ENCODE results near the gene CREB5.
"Not testable (repeated sequence)": the region's sequence is repeated elsewhere in the genome, so short reads cannot be mapped to it uniquely, and the experiment has no call there.

The CREB5 gene

GRCh38 chr7:28587211-28587610 is 174.9 kb downstream of the CREB5 start:
- FAIRE-seq: no peak

- no peak for FAIRE-seq
Observed at GRCh38 chr7:28588602-28589001, 176.3 kb downstream of the CREB5 start.

GRCh38 chr7:28591041-28591674 is 178.8 kb downstream of the CREB5 start:
- no peak for FAIRE-seq

- FAIRE-seq: no peak
Observed at GRCh38 chr7:28591725-28592349, 179.5 kb downstream of the CREB5 start.

GRCh38 chr7:28592861-28593260 is 180.5 kb downstream of the CREB5 start:
- no peak for FAIRE-seq

- FAIRE-seq: no peak
Observed at GRCh38 chr7:28595076-28595475, 182.8 kb downstream of the CREB5 start.

- no peak for FAIRE-seq
Observed at GRCh38 chr7:28595801-28596200, 183.5 kb downstream of the CREB5 start.

GRCh38 chr7:28596245-28596935 is 184.1 kb downstream of the CREB5 start:
- no peak for FAIRE-seq

GRCh38 chr7:28597284-28597683 is 185.0 kb downstream of the CREB5 start:
- no peak for FAIRE-seq

- not testable (repeated sequence) for FAIRE-seq
Observed at GRCh38 chr7:28598037-28598436, 185.7 kb downstream of the CREB5 start.

GRCh38 chr7:28598586-28598985 is 186.3 kb downstream of the CREB5 start:
- no peak for FAIRE-seq

- FAIRE-seq: no peak
Observed at GRCh38 chr7:28599411-28599810, 187.1 kb downstream of the CREB5 start.

GRCh38 chr7:28602282-28602681 is 190.0 kb downstream of the CREB5 start:
- FAIRE-seq: no peak

GRCh38 chr7:28605427-28606085 is 193.2 kb downstream of the CREB5 start:
- no peak for FAIRE-seq

GRCh38 chr7:28606421-28606820 is 194.1 kb downstream of the CREB5 start:
- FAIRE-seq: no peak

GRCh38 chr7:28607855-28608193 is 195.5 kb downstream of the CREB5 start:
- FAIRE-seq: no peak

- no peak for FAIRE-seq
Observed at GRCh38 chr7:28608237-28608656, 195.9 kb downstream of the CREB5 start.

GRCh38 chr7:28608731-28609130 is 196.4 kb downstream of the CREB5 start:
- no peak for FAIRE-seq

GRCh38 chr7:28609608-28610007 is 197.3 kb downstream of the CREB5 start:
- FAIRE-seq: no peak

- not testable (repeated sequence) for FAIRE-seq
Observed at GRCh38 chr7:28611399-28611897, 199.1 kb downstream of the CREB5 start.

- FAIRE-seq: no peak
Observed at GRCh38 chr7:28613262-28613661, 200.9 kb downstream of the CREB5 start.

- FAIRE-seq: no peak
Observed at GRCh38 chr7:28615091-28615490, 202.8 kb downstream of the CREB5 start.

GRCh38 chr7:28617308-28617880 is 205.1 kb downstream of the CREB5 start:
- no peak for FAIRE-seq

Data from TTC549 (cell line).